Lower leg skin (tissue), 3 donors: ENCODE results near the gene RCOR1.

Experiments used
- POLR2A ChIP-seq, 2 donors: fragments of 450-650 bp; IDR thresholded peaks; one replicate each; pipeline ENCODE4 v1.6.1; 2016 to 2017; ENCODE audit warnings: antibody characterized with exemption in 2 of 2, mild to moderate bottlenecking in 1 of 2, moderate library complexity in 1 of 2
- TF ChIP-seq, protein P1 (sequence below), 3 donors: fragments of 450-650 bp; IDR thresholded peaks; one replicate each; pipeline ENCODE4 v1.5.1; 2016; ENCODE audit warnings: antibody characterized with exemption in 3 of 3, mild to moderate bottlenecking in 3 of 3, moderate library complexity in 2 of 3

DNA sequence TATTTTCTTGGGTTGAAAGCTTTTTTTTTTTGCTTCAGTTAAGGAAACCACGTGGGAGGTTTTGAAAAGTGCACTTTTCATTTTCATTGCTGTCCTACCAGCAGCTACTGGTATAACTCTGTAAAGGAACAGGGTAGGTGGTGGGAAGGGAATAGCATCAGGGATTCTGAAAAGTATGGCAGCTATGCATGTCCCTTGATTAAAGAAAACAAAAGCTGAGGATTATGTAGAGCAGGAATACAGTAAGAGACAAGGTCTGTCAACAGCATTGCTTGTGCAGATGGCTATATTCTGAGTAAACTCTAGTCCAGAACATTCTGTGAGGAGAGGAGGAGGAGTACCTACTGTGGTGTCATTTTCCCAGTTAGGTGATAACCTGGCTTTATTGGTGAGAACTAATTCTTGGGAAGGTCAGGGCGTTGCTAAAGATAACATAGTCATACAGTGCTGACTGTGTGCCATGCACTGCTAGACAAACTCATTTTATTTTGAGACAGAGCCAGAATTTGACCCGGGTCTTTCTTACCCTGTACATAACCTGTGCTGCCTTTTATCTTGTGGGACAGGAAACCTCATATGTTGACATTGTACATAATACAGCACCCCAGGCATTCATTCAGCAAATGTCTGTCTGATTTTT, 104.5 kb downstream of the RCOR1 start:
- no peak for TF ChIP-seq POLR2A (IDR thresholded peaks at IDR 0.05)
- TF ChIP-seq, protein P1, sequence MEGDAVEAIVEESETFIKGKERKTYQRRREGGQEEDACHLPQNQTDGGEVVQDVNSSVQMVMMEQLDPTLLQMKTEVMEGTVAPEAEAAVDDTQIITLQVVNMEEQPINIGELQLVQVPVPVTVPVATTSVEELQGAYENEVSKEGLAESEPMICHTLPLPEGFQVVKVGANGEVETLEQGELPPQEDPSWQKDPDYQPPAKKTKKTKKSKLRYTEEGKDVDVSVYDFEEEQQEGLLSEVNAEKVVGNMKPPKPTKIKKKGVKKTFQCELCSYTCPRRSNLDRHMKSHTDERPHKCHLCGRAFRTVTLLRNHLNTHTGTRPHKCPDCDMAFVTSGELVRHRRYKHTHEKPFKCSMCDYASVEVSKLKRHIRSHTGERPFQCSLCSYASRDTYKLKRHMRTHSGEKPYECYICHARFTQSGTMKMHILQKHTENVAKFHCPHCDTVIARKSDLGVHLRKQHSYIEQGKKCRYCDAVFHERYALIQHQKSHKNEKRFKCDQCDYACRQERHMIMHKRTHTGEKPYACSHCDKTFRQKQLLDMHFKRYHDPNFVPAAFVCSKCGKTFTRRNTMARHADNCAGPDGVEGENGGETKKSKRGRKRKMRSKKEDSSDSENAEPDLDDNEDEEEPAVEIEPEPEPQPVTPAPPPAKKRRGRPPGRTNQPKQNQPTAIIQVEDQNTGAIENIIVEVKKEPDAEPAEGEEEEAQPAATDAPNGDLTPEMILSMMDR (IDR thresholded peaks at IDR 0.05) = no peak
